Osteoblast (primary cell): ENCODE data around the gene F10. TPM values are rescaled to one million over a fixed set of nuclear protein-coding genes. Genes with fewer than 3 reads are reported as not detected.

Experiments
- DNase-seq: peaks from one replicate; pipeline ENCODE4 v3.0.0; 2011; ENCODE audit warnings: low spot score, mixed read lengths; ENCODE audit not compliant: insufficient read length; ENCODE audit errors: missing footprints
- H2AFZ ChIP-seq: 2 replicates; pipeline ENCODE4 v1.6.0; 2011; ENCODE audit warnings: mild to moderate bottlenecking, low read length
- H3K27ac ChIP-seq: 2 replicates; pipeline ENCODE4 v1.5.1; 2011; ENCODE audit warnings: mild to moderate bottlenecking, low read depth, low read length, moderate library complexity
- H3K27me3 ChIP-seq: 2 replicates; pipeline ENCODE4 v1.6.0; 2012; ENCODE audit warnings: mild to moderate bottlenecking, control low read depth, inconsistent platforms, low read length, moderate library complexity; ENCODE audit not compliant: insufficient read depth
- H3K36me3 ChIP-seq: 2 replicates; pipeline ENCODE4 v1.5.1; 2011; ENCODE audit warnings: mild to moderate bottlenecking, low read length, control low read depth, moderate library complexity; ENCODE audit not compliant: insufficient read depth
- H3K4me1 ChIP-seq: 2 replicates; pipeline ENCODE4 v1.5.1; 2011; ENCODE audit warnings: mild to moderate bottlenecking, low read length, control low read depth, moderate library complexity; ENCODE audit not compliant: insufficient read depth
- H3K4me2 ChIP-seq: 2 replicates; pipeline ENCODE4 v1.6.0; 2011; ENCODE audit warnings: mild to moderate bottlenecking, low read length; ENCODE audit not compliant: insufficient read depth
- H3K4me3 ChIP-seq: fragments of 200-600 bp; sonication (generic); 3 replicates; pipeline ENCODE4 v1.5.1; 2012; ENCODE audit warnings: mild to moderate bottlenecking, low read length, inconsistent platforms; ENCODE audit not compliant: insufficient read depth
- H3K79me2 ChIP-seq: 2 replicates; pipeline ENCODE4 v1.6.0; 2012; ENCODE audit warnings: mild to moderate bottlenecking, low read length, control low read depth, inconsistent platforms; ENCODE audit not compliant: insufficient read depth
- H3K9me3 ChIP-seq: 2 replicates; pipeline ENCODE4 v1.5.1; 2011; ENCODE audit warnings: low read depth, low read length, control low read depth
- H4K20me1 ChIP-seq: 2 replicates; pipeline ENCODE4 v1.6.0; 2012; ENCODE audit warnings: mild to moderate bottlenecking, low read length, control low read depth; ENCODE audit not compliant: insufficient read depth
- total RNA-seq: library from RNA; depleted of rRNA; stranded (reverse); fragments of >200 nt; gene quantifications from 2 replicates; pipeline ENCODE4 v1.2.3, GENCODE V29; 2012
- TF ChIP-seq, protein P1 (sequence below): IDR thresholded peaks from 2 replicates; pipeline ENCODE4 v1.5.1; 2011; ENCODE audit warnings: mild to moderate bottlenecking, low read depth, low read length, moderate library complexity; ENCODE audit errors: extremely low read depth

The F10 gene
- total RNA-seq, 1 donor: not detected

DNA sequence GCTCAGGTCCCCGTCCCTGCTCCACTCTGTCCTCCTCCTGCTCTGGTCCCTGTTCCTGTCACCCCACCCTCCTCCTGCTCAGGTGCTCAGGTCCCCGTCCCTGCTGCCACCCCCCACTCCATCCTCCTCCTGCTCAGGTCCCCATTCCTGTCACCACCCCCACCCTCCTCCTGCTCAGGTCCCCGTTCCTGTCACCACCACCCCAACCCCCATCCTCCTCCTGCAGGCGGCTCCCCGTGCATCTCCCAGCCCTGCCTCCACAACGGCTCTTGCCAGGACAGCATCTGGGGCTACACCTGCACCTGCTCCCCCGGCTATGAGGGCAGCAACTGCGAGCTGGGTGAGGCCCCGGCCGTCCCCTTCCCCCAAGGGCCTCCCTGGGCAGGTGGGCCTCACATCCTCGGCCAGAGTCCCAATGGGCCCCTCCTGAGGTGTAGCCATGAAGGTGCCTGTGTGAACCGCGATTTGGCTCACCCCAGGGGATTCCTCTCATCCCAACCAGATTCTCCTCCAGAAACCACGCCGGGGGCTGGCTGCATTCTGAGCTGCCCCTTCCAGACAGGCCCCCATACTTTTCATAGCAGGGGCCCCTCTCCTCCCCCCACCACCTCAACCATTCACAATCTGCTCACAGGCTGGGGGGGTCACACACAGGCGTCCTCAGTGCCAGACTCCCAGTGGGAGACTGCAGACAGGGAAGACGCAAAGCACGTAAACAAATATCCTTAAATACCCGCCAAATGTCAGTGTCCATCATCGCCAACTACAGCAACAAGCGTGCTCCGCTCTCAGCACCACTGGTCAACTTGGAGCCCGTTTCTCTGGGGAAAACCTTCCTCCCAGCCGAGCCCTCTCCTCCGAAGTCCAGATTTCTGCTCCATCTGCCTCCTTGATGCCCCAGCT lies 40.4 kb downstream of the F10 start:
- no peak overlapping the region for H3K27ac ChIP-seq
- no peak overlapping the region for H3K4me2 ChIP-seq
- H2AFZ ChIP-seq: no peak overlapping the region
- no peaks in the 10 kb centered on the region for H3K36me3 ChIP-seq
- no peaks in the 10 kb centered on the region for H3K4me1 ChIP-seq
- TF ChIP-seq, protein P1, sequence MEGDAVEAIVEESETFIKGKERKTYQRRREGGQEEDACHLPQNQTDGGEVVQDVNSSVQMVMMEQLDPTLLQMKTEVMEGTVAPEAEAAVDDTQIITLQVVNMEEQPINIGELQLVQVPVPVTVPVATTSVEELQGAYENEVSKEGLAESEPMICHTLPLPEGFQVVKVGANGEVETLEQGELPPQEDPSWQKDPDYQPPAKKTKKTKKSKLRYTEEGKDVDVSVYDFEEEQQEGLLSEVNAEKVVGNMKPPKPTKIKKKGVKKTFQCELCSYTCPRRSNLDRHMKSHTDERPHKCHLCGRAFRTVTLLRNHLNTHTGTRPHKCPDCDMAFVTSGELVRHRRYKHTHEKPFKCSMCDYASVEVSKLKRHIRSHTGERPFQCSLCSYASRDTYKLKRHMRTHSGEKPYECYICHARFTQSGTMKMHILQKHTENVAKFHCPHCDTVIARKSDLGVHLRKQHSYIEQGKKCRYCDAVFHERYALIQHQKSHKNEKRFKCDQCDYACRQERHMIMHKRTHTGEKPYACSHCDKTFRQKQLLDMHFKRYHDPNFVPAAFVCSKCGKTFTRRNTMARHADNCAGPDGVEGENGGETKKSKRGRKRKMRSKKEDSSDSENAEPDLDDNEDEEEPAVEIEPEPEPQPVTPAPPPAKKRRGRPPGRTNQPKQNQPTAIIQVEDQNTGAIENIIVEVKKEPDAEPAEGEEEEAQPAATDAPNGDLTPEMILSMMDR: no peak
- H3K79me2 ChIP-seq: no peaks in the 10 kb centered on the region
- H3K4me3 ChIP-seq: no peak overlapping the region
- no peaks in the 10 kb centered on the region for H3K9me3 ChIP-seq
- peaks cover 17% of the 10 kb centered on the region for H3K27me3 ChIP-seq
- no peaks in the 10 kb centered on the region for H4K20me1 ChIP-seq
- peak; percentile 58 for DNase-seq

DNA sequence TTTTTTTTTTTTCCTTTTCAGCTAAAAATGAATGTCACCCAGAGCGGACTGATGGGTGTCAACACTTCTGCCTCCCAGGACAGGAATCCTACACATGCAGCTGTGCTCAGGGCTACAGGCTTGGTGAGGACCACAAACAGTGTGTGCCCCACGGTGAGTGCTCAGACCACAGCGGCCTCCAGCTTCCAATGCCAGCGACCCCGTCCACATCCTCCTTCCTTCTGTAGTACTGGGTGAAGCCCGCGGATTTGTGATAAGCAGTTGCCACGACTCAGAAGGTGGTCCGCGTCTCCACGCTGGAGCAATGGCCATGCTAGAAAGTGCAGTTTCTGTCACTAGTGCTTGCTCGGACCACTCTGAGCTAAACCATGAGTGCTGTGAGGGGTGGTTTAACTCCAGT lies 41.9 kb downstream of the F10 start:
- no peak overlapping the region for H2AFZ ChIP-seq
- no peaks in the 10 kb centered on the region for H3K79me2 ChIP-seq
- no peaks in the 10 kb centered on the region for H3K9me3 ChIP-seq
- no peak overlapping the region for H3K4me2 ChIP-seq
- peaks cover 17% of the 10 kb centered on the region for H3K27me3 ChIP-seq
- no peaks in the 10 kb centered on the region for H3K4me1 ChIP-seq
- H3K27ac ChIP-seq: no peak overlapping the region
- DNase-seq: peak; percentile 43
- H3K4me3 ChIP-seq: no peak overlapping the region
- no peaks in the 10 kb centered on the region for H4K20me1 ChIP-seq
- TF ChIP-seq, protein P1: no peak
- peaks cover 8% of the 10 kb centered on the region for H3K36me3 ChIP-seq

GRCh38 chr13:113166266-113166665 lies 43.7 kb downstream of the F10 start:
- Histone ChIP-seq H3K36me3 (peaks cover 15% of the 10 kb centered on the region), H4K20me1 (no peaks in the 10 kb centered on the region), H3K27ac (no peak overlapping the region), H3K9me3 (no peaks in the 10 kb centered on the region), H3K4me1 (no peaks in the 10 kb centered on the region), H3K27me3 (peaks cover 13% of the 10 kb centered on the region), H3K4me2 (no peak overlapping the region), H3K79me2 (no peaks in the 10 kb centered on the region), H2AFZ (no peak overlapping the region), H3K4me3 (no peak overlapping the region)
- TF ChIP-seq, protein P1: no peak
- DNase-seq: no peak

DNA sequence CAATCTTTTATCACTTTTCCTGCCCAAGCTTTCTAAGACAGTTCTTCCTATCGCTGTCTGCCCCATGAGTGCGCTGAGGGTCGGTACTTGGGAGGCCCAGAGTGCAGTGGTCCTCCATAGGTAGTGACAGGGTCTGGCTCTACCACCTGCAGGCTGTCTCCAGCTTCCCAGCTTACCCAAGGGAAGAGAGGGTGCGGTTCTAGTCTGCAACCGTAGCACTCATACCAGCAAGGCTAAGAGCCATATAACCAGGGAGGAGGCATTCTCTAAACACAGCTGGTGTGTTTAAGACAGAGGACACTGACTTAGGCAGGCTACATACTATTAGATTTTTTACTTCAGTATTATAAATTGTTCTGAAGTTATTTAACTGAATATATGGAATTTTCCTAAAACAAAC lies 44.1 kb downstream of the F10 start:
- Histone ChIP-seq H2AFZ (no peak overlapping the region), H3K4me1 (no peaks in the 10 kb centered on the region), H3K9me3 (no peaks in the 10 kb centered on the region), H4K20me1 (no peaks in the 10 kb centered on the region), H3K27me3 (peaks cover 10% of the 10 kb centered on the region), H3K4me3 (no peak overlapping the region), H3K27ac (no peak overlapping the region), H3K79me2 (no peaks in the 10 kb centered on the region), H3K4me2 (no peak overlapping the region), H3K36me3 (peaks cover 19% of the 10 kb centered on the region)
- TF ChIP-seq, protein P1: no peak
- DNase-seq: peak; percentile 44
